CD4-positive, alpha-beta T cell treated with Interleukin-10 for 1 hour (primary cell): ENCODE measurements around the gene P2RX4.
"Not testable (repeated sequence)": the region's sequence is repeated elsewhere in the genome, so short reads cannot be mapped to it uniquely, and the experiment has no call there.

ENCODE experiments used
- DNase-seq: peaks from one replicate; pipeline ENCODE4 v3.0.0-alpha.2; 2020

The P2RX4 gene

GRCh38 chr12:121279507-121279915 is 69.6 kb downstream of the P2RX4 start:
- DNase-seq, result no peak

GRCh38 chr12:121280531-121280930 is 70.6 kb downstream of the P2RX4 start:
- DNase-seq, result not testable (repeated sequence)

GRCh38 chr12:121281116-121281515 is 71.2 kb downstream of the P2RX4 start:
- DNase-seq, result not testable (repeated sequence)

GRCh38 chr12:121282072-121282742 is 72.3 kb downstream of the P2RX4 start:
- no peak for DNase-seq

- not testable (repeated sequence) for DNase-seq
These were observed 73.0 kb downstream of the P2RX4 start for GRCh38 chr12:121282910-121283309.

- DNase-seq, result no peak
These were observed 73.5 kb downstream of the P2RX4 start for GRCh38 chr12:121283388-121283787.
